Measurements from ENCODE around the gene DDX41. TPM values are rescaled to one million over a fixed set of nuclear protein-coding genes. Genes with fewer than 3 reads are reported as not detected.

The DDX41 gene
- total and polyA plus RNA-seq, 10 of the 15 experiments (the other 5 are each of a cell fraction or from before 2014, with no cell fraction given): 32.7 to 215 (median 93.6) TPM

GRCh38 chr5:177471610-177472356 lies 45.0 kb downstream of the DDX41 start (continued):
- TF ChIP-seq ZNF687 (IDR thresholded peaks at IDR 0.05) (no peak), ZBTB4 (CRISPR knock-in tag; IDR thresholded peaks at IDR 0.05) (no peak), HSF1 (IDR thresholded peaks at IDR 0.05; ENCODE audit: low read depth, low read length) (no peak), BCLAF1 (IDR thresholded peaks at IDR 0.05) (no peak), NFXL1 (IDR thresholded peaks at IDR 0.05; ENCODE audit: borderline replicate concordance) (no peak), IRF5 (IDR thresholded peaks at IDR 0.05; ENCODE audit: borderline replicate concordance) (no peak), TCF3 (IDR thresholded peaks at IDR 0.05; ENCODE audit: borderline replicate concordance, insufficient read depth, low read depth, low read length) (no peak), SUPT20H (IDR thresholded peaks at IDR 0.05; ENCODE audit: borderline replicate concordance, control insufficient read depth, low read depth, low read length) (no peak)

Data from GM12878 (cell line).